Neural crest cell (in vitro differentiated cells): ENCODE measurements around the gene B4GALT6. TPM values are rescaled to one million over a fixed set of nuclear protein-coding genes. Genes with fewer than 3 reads are reported as not detected.

Experiments used
- DNase-seq: peaks from one replicate; pipeline ENCODE4 v3.0.0; 2021; ENCODE audit warnings: low read depth, mixed read lengths, low spot score
- H3K27ac Mint-ChIP-seq: one replicate; pipeline ENCODE4 v1.8.0; 2021; ENCODE audit warnings: mild to moderate bottlenecking, mixed read lengths; ENCODE audit not compliant: unreplicated experiment
- H3K27me3 Mint-ChIP-seq: 2 replicates; pipeline ENCODE4 v1.8.0; 2021; ENCODE audit warnings: low read depth, mild to moderate bottlenecking, mixed read lengths
- H3K36me3 Mint-ChIP-seq: 2 replicates; pipeline ENCODE4 v1.8.0; 2021; ENCODE audit warnings: low read depth, mild to moderate bottlenecking, mixed read lengths
- H3K4me1 Mint-ChIP-seq: 2 replicates; pipeline ENCODE4 v1.8.0; 2021; ENCODE audit warnings: mixed read lengths
- H3K4me3 Mint-ChIP-seq: one replicate; pipeline ENCODE4 v1.8.0; 2021; ENCODE audit warnings: mild to moderate bottlenecking, mixed read lengths
- H3K9me3 Mint-ChIP-seq: 2 replicates; pipeline ENCODE4 v1.8.0; 2021; ENCODE audit warnings: mixed read lengths
- total RNA-seq: library from RNA; stranded (reverse); gene quantifications from 2 replicates; pipeline ENCODE4 v1.2.1, GENCODE V29; 2021
- TF ChIP-seq, protein P1 (sequence below): fragments of 200-600 bp; sonication (generic); conservative IDR thresholded peaks from 2 replicates; pipeline ENCODE4 v1.5.0; 2021; ENCODE audit warnings: antibody characterized with exemption, mild to moderate bottlenecking

B4GALT6 gene
- total RNA-seq, 1 donor from 2014 or later, result 43.4 TPM

DNA sequence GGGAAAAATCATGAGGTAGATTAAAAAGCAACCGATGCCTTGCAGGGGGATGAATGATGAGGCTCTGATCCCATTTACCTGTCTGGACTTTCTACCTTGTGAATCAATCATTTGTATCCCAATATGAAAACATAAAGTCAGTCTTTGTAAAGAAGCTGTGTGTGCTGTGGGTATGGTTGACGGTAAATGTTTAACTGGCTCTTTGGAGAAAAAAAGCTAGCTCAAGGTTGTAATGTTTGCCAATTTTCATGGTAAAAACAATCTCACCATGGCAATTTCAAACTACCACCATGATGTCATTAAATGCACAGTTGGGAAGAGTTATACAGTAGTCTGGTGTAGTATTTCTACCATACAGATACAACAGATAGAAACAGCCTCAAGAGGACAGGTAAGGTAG, 78.1 kb downstream of the B4GALT6 start:
- no peak overlapping the region for H3K4me3 Mint-ChIP-seq

DNA sequence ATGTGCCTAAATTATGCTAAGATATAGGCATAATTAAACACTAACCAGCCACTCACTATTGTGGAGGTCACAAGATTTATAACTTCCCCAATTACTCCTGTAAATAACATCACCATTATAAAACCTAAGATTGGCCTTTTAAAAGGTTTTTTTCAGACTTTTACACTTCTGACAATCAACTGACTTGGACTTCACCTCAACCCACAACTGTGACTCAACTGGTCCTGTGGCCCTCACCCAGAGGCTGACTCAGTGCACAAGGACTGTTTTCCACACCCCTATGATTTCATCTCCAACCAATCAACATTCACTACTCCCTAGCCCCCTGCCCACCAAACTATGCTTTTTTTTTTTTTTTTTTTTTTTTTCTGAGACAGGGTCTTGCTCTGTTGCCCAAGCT, 81.1 kb downstream of the B4GALT6 start:
- H3K4me1 Mint-ChIP-seq, result peaks cover 5% of the 10 kb centered on the region
- TF ChIP-seq, protein P1, sequence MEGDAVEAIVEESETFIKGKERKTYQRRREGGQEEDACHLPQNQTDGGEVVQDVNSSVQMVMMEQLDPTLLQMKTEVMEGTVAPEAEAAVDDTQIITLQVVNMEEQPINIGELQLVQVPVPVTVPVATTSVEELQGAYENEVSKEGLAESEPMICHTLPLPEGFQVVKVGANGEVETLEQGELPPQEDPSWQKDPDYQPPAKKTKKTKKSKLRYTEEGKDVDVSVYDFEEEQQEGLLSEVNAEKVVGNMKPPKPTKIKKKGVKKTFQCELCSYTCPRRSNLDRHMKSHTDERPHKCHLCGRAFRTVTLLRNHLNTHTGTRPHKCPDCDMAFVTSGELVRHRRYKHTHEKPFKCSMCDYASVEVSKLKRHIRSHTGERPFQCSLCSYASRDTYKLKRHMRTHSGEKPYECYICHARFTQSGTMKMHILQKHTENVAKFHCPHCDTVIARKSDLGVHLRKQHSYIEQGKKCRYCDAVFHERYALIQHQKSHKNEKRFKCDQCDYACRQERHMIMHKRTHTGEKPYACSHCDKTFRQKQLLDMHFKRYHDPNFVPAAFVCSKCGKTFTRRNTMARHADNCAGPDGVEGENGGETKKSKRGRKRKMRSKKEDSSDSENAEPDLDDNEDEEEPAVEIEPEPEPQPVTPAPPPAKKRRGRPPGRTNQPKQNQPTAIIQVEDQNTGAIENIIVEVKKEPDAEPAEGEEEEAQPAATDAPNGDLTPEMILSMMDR, result no peak
- no peak for DNase-seq
- H3K36me3 Mint-ChIP-seq, result no peaks in the 10 kb centered on the region
- no peak overlapping the region for H3K27ac Mint-ChIP-seq
- no peaks in the 10 kb centered on the region for H3K9me3 Mint-ChIP-seq
- H3K4me3 Mint-ChIP-seq, result no peak overlapping the region
- no peaks in the 10 kb centered on the region for H3K27me3 Mint-ChIP-seq

More for the DNA sequence above, 78.1 kb downstream of the B4GALT6 start:
- no peak for DNase-seq
- peaks cover 13% of the 10 kb centered on the region for H3K4me1 Mint-ChIP-seq
- TF ChIP-seq, protein P1, result no peak
- no peaks in the 10 kb centered on the region for H3K9me3 Mint-ChIP-seq
- no peak overlapping the region for H3K27ac Mint-ChIP-seq
- H3K27me3 Mint-ChIP-seq, result no peaks in the 10 kb centered on the region
- no peaks in the 10 kb centered on the region for H3K36me3 Mint-ChIP-seq

DNA sequence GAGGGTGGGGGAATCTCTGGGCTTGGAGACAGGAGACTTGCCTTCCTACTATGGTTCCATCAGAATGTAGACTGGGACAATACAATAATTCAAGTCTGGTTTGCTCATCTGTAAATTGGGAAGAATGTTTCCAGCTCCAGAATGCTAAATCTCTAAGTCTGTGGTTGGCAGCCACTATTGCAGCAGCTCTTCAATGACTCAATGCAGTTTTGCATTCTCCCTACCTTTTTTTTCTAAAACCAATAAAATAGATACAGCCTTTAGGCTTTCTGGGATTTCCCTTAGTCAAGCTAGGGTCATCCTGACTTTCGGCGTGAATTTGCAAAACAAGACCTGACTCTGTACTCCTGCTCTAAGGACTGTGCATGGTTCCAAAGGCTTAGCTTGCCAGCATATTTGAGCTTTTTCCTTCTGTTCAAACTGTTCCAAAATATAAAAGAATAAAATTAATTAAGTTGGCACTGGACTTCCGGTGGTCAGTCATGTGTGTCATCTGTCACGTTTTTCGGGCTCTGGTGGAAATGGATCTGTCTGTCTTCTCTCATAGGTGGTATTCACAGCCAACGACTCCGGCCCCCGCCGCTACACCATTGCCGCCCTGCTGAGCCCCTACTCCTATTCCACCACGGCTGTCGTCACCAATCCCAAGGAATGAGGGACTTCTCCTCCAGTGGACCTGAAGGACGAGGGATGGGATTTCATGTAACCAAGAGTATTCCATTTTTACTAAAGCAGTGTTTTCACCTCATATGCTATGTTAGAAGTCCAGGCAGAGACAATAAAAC, 86.2 kb downstream of the B4GALT6 start:
- no peaks in the 10 kb centered on the region for H3K27me3 Mint-ChIP-seq
- no peak overlapping the region for H3K27ac Mint-ChIP-seq
- H3K4me1 Mint-ChIP-seq, result peaks cover 19% of the 10 kb centered on the region
- H3K9me3 Mint-ChIP-seq, result no peaks in the 10 kb centered on the region
- TF ChIP-seq, protein P1, result no peak
- no peaks in the 10 kb centered on the region for H3K36me3 Mint-ChIP-seq
- H3K4me3 Mint-ChIP-seq, result no peak overlapping the region
- no peak for DNase-seq

DNA sequence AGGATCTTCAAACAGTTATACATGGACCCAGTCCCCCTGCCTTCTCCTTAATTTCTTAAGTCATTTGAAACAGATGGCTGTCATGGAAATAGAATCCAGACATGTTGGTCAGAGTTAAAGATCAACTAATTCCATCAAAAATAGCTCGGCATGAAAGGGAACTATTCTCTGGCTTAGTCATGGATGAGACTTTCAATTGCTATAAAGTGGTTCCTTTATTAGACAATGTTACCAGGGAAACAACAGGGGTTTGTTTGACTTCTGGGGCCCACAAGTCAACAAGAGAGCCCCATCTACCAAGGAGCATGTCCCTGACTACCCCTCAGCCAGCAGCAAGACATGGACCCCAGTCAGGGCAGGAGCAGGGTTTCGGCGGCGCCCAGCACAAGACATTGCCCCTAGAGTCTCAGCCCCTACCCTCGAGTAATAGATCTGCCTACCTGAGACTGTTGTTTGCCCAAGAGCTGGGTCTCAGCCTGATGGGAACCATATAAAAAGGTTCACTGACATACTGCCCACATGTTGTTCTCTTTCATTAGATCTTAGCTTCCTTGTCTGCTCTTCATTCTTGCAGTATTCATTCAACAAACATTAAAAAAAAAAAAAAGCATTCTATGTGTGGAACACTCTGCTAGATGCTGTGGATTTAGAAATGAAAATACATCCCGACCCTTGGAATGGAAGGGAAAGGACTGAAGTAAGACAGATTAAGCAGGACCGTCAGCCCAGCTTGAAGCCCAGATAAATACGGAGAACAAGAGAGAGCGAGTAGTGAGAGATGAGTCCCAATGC, 88.1 kb downstream of the B4GALT6 start:
- Mint-ChIP-seq H3K36me3 (no peaks in the 10 kb centered on the region), H3K4me1 (peaks cover 29% of the 10 kb centered on the region), H3K4me3 (peak overlapping the region; percentile 3), H3K27me3 (no peaks in the 10 kb centered on the region), H3K9me3 (no peaks in the 10 kb centered on the region), H3K27ac (peak overlapping the region; percentile 81)
- TF ChIP-seq, protein P1, result no peak
- DNase-seq, result no peak

GRCh38 chr18:31595121-31595771, 89.1 kb downstream of the B4GALT6 start:
- TF ChIP-seq, protein P1, result no peak
- no peaks in the 10 kb centered on the region for H3K27me3 Mint-ChIP-seq
- no peak for DNase-seq
- peaks cover 31% of the 10 kb centered on the region for H3K4me1 Mint-ChIP-seq
- H3K4me3 Mint-ChIP-seq, result no peak overlapping the region
- peaks cover 3% of the 10 kb centered on the region for H3K9me3 Mint-ChIP-seq
- no peaks in the 10 kb centered on the region for H3K36me3 Mint-ChIP-seq
- H3K27ac Mint-ChIP-seq, result peak overlapping the region; percentile 81
